Fibroblast of the aortic adventitia (primary cell): ENCODE data around the gene FSTL4. TPM values are rescaled to one million over a fixed set of nuclear protein-coding genes. Genes with fewer than 3 reads are reported as not detected.

Source experiments
- DNase-seq: peaks from one replicate; pipeline ENCODE4 v3.0.0-alpha.2; 2010; ENCODE audit warnings: low read depth
- H3K4me3 ChIP-seq: 2 replicates; pipeline ENCODE4 v1.5.1; 2011; ENCODE audit warnings: low read depth, mild to moderate bottlenecking, control low read depth, low read length, moderate library complexity
- total RNA-seq: library from RNA; depleted of rRNA; stranded (reverse); fragments of >200 nt; gene quantifications from 2 replicates; pipeline ENCODE4 v1.2.3, GENCODE V29; 2012; ENCODE audit warnings: low replicate concordance
- TF ChIP-seq, protein P1 (sequence below): IDR thresholded peaks from 2 replicates; pipeline ENCODE4 v1.5.1; 2011; ENCODE audit warnings: mild to moderate bottlenecking, low read length, control low read depth, inconsistent platforms; ENCODE audit not compliant: insufficient read depth

Gene FSTL4
- total RNA-seq, 1 donor, result not detected

GRCh38 chr5:133276171-133276570 is 336.2 kb downstream of the FSTL4 start:
- H3K4me3 ChIP-seq, result no peak overlapping the region
- TF ChIP-seq, protein P1, sequence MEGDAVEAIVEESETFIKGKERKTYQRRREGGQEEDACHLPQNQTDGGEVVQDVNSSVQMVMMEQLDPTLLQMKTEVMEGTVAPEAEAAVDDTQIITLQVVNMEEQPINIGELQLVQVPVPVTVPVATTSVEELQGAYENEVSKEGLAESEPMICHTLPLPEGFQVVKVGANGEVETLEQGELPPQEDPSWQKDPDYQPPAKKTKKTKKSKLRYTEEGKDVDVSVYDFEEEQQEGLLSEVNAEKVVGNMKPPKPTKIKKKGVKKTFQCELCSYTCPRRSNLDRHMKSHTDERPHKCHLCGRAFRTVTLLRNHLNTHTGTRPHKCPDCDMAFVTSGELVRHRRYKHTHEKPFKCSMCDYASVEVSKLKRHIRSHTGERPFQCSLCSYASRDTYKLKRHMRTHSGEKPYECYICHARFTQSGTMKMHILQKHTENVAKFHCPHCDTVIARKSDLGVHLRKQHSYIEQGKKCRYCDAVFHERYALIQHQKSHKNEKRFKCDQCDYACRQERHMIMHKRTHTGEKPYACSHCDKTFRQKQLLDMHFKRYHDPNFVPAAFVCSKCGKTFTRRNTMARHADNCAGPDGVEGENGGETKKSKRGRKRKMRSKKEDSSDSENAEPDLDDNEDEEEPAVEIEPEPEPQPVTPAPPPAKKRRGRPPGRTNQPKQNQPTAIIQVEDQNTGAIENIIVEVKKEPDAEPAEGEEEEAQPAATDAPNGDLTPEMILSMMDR, result no peak
- DNase-seq, result no peak

GRCh38 chr5:133275631-133276030 is 336.7 kb downstream of the FSTL4 start:
- TF ChIP-seq, protein P1, result no peak
- H3K4me3 ChIP-seq, result no peak overlapping the region
- no peak for DNase-seq

GRCh38 chr5:133274597-133274935 is 337.8 kb downstream of the FSTL4 start:
- DNase-seq, result peak; percentile 2
- H3K4me3 ChIP-seq, result no peak overlapping the region
- TF ChIP-seq, protein P1, result no peak

GRCh38 chr5:133273661-133274596 is 338.4 kb downstream of the FSTL4 start:
- no peak overlapping the region for H3K4me3 ChIP-seq
- peak; percentile 58 for DNase-seq
- TF ChIP-seq, protein P1, result no peak

GRCh38 chr5:133272345-133272744 is 340.0 kb downstream of the FSTL4 start:
- DNase-seq, result no peak
- H3K4me3 ChIP-seq, result no peak overlapping the region
- TF ChIP-seq, protein P1, result no peak

DNA sequence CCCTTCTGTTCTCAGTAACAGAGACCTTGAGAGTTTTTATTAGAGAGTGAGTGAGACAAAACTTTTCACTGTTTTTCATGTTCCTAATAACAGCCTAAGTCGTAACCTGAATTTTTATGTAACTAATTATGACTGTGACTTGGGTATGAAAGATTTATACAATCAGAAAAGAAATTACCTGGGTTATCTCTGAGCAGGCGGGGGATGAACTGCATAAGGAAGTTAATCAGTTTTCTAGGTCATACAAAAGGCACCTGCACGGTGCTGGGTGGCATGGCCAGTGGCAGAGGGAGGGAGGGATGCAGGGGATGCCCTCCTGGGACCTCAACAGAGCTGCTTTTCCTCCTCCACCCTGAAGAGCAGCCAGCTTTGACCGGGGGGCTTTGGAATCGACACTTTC is 340.7 kb downstream of the FSTL4 start:
- DNase-seq, result no peak
- TF ChIP-seq, protein P1, result no peak
- no peak overlapping the region for H3K4me3 ChIP-seq
